ENCODE data around the gene AAMP. TPM values are rescaled to one million over a fixed set of nuclear protein-coding genes. Genes with fewer than 3 reads are reported as not detected.

AAMP gene
- total RNA-seq, 2 donors from 2014 or later, result 61.5 to 114 TPM

- DNase-seq (no peak), ATAC-seq (no peak)
- intact Hi-C loops (cut with DNase I), result no loop called here
- H3K4me1 ChIP-seq, result no peaks in the 10 kb centered on the region
- no peak overlapping the region for H3K27ac ChIP-seq
- no peaks in the 10 kb centered on the region for H3K9me3 ChIP-seq
- no peak overlapping the region for H3K4me3 ChIP-seq
- no peak for TF ChIP-seq CTCF (IDR thresholded peaks at IDR 0.05)
- TF ChIP-seq POLR2A (IDR thresholded peaks at IDR 0.05), result no peak
- 88 to 96% methylated on average over 13 of the region's 13 CpGs for WGBS, 2 donors
- no peaks in the 10 kb centered on the region for H3K27me3 ChIP-seq
- H3K36me3 ChIP-seq (replicated peaks in 1 of 2; ENCODE audit: insufficient read depth in 1 of 2, low read depth in 2 of 2), result peaks cover 0 to 52% of the 10 kb centered on the region in 2 donors
Measured at GRCh38 chr2:218249691-218250090, 20.2 kb downstream of the AAMP start.

- WGBS, 2 donors, result 76 to 79% methylated on average over 5 of the region's 5 CpGs
Measured at GRCh38 chr2:218245214-218245613, 24.7 kb downstream of the AAMP start.

GRCh38 chr2:218244665-218245064 lies 25.3 kb downstream of the AAMP start:
- H3K36me3 ChIP-seq (replicated peaks in 1 of 2; ENCODE audit: insufficient read depth in 1 of 2, low read depth in 2 of 2), result peaks cover 6 to 31% of the 10 kb centered on the region in 2 donors
- H3K27me3 ChIP-seq, result no peaks in the 10 kb centered on the region
- 66 to 73% methylated on average over 2 of the region's 2 CpGs for WGBS, 2 donors
- no peaks in the 10 kb centered on the region for H3K4me1 ChIP-seq
- H3K4me3 ChIP-seq, result no peak overlapping the region
- no peaks in the 10 kb centered on the region for H3K9me3 ChIP-seq
- TF ChIP-seq CTCF (IDR thresholded peaks at IDR 0.05) (no peak), POLR2A (IDR thresholded peaks at IDR 0.05) (no peak)
- no peak overlapping the region for H3K27ac ChIP-seq
- no peak for ATAC-seq
- intact Hi-C loops (cut with DNase I), result no loop called here
- DNase-seq, result no peak

More at GRCh38 chr2:218245214-218245613, 24.7 kb downstream of the AAMP start:
- DNase-seq (no peak), ATAC-seq (no peak)
- Histone ChIP-seq H3K27ac (no peak overlapping the region), H3K9me3 (no peaks in the 10 kb centered on the region), H3K36me3 (replicated peaks in 1 of 2; ENCODE audit: insufficient read depth in 1 of 2, low read depth in 2 of 2) (peaks cover under 1 to 35% of the 10 kb centered on the region in 2 donors), H3K27me3 (no peaks in the 10 kb centered on the region), H3K4me1 (no peaks in the 10 kb centered on the region), H3K4me3 (no peak overlapping the region)
- intact Hi-C loops (cut with DNase I), result no loop called here
- no peak for TF ChIP-seq CTCF (IDR thresholded peaks at IDR 0.05)
- no peak for TF ChIP-seq POLR2A (IDR thresholded peaks at IDR 0.05)

- H3K36me3 ChIP-seq (replicated peaks in 1 of 2; ENCODE audit: insufficient read depth in 1 of 2, low read depth in 2 of 2), result peaks cover 10 to 27% of the 10 kb centered on the region in 2 donors
- WGBS, 2 donors, result 41 to 61% methylated on average over 1 of the region's 1 CpG
Measured at GRCh38 chr2:218244204-218244603, 25.7 kb downstream of the AAMP start.

More at GRCh38 chr2:218244204-218244603, 25.7 kb downstream of the AAMP start:
- no peak for ATAC-seq
- H3K9me3 ChIP-seq, result no peaks in the 10 kb centered on the region
- no peak for DNase-seq
- no peak for TF ChIP-seq CTCF (IDR thresholded peaks at IDR 0.05)
- TF ChIP-seq POLR2A (IDR thresholded peaks at IDR 0.05), result no peak
- no peaks in the 10 kb centered on the region for H3K27me3 ChIP-seq
- no peak overlapping the region for H3K27ac ChIP-seq
- no peak overlapping the region for H3K4me3 ChIP-seq
- intact Hi-C loops (cut with DNase I), result no loop called here
- no peaks in the 10 kb centered on the region for H3K4me1 ChIP-seq
